ENCODE measurements around the gene C18orf32.
"Not testable (repeated sequence)": the region's sequence is repeated elsewhere in the genome, so short reads cannot be mapped to it uniquely, and the experiment has no call there.

The C18orf32 gene

DNA sequence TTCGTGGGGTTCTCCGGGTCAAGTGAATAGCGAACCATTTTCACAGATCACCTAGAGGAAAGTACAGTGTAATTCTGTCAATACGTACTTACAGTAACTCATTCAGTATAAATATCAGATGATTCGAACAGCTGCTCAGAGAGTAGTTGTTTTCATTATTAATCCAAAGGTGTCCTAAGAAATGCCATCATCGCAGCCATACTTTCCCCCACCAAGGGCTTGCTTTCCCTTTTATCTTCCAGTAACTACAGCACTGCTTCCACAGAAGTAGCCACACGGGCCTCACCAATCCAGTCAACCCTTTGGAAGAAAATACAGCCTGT is 4.5 kb upstream of the C18orf32 start:
- no peak for DNase-seq (ENCODE audit: low spot score)
- Mint-ChIP-seq H3K27me3 (ENCODE audit: low read depth) (peaks cover 8% of the 10 kb centered on the region), H3K27ac (peak overlapping the region; percentile 99), H3K9me3 (no peaks in the 10 kb centered on the region), H3K36me3 (ENCODE audit: low read depth) (peaks cover 52% of the 10 kb centered on the region), H3K4me3 (peak overlapping the region; percentile 99), H3K4me1 (ENCODE audit: low read depth) (peaks cover 41% of the 10 kb centered on the region)

DNA sequence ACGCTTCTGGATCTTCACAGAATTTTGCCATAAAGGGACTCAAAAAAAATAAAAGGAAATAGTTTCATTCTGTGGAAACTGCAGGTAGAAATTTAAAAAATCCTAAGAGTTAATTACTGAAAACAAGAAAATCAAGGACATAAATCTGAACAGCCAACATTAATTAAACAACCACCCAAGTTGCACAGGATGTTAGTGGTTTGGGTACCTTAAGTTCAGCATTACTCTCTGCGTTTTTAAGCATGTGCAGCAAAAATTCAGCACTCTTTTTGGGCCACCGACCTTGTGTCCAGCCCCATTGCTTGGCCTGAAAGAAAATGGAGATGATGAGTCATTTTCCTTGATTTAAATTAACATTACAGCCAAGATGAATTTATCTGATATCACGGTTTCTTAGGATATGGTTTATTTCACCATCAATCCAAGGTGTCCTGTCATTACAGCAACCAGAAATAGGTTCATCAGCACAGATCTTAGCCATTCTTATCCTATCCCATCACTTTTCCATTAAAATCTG is 3.3 kb upstream of the C18orf32 start:
- no peak for DNase-seq (ENCODE audit: low spot score)
- H3K4me1 Mint-ChIP-seq (ENCODE audit: low read depth): peaks cover 44% of the 10 kb centered on the region
- H3K4me3 Mint-ChIP-seq: peak overlapping the region; percentile 99
- H3K36me3 Mint-ChIP-seq (ENCODE audit: low read depth): peaks cover 54% of the 10 kb centered on the region
- H3K9me3 Mint-ChIP-seq: no peaks in the 10 kb centered on the region
- peak overlapping the region; percentile 99 for H3K27ac Mint-ChIP-seq
- peaks cover 3% of the 10 kb centered on the region for H3K27me3 Mint-ChIP-seq (ENCODE audit: low read depth)

DNA sequence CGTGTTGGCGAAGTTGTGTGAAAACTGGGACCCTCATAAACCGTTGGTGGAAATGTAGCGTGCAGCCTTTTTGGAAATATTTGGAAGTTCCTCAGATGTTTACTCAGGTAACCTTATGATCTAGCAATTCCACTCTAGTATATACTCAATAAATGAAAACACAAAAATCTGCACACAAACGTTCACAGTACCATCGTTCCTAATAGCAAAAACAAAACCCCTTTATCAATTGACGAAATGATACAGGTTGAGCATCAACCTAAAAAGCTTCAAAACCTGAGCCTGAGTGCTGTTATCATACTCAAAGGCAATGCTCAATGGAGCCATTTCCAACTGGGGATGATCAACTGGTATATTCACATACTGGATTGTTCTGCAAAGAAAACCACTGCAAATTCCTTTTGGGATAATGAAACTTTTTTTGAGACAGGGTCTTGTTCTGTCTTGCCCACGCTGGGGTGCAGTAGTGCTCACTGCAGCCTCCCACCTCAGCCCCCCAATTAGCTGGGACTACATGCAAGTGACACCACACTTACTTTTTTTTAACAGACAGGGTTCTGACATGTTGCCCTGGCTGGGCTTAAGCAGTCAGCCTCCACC is 777 bp upstream of the C18orf32 start:
- peak overlapping the region; percentile 98 for H3K27ac Mint-ChIP-seq
- DNase-seq (ENCODE audit: low spot score): no peak
- peak overlapping the region; percentile 98 for H3K4me3 Mint-ChIP-seq
- H3K4me1 Mint-ChIP-seq (ENCODE audit: low read depth): peaks cover 43% of the 10 kb centered on the region
- H3K9me3 Mint-ChIP-seq: no peaks in the 10 kb centered on the region
- H3K36me3 Mint-ChIP-seq (ENCODE audit: low read depth): peaks cover 62% of the 10 kb centered on the region
- no peaks in the 10 kb centered on the region for H3K27me3 Mint-ChIP-seq (ENCODE audit: low read depth)

DNA sequence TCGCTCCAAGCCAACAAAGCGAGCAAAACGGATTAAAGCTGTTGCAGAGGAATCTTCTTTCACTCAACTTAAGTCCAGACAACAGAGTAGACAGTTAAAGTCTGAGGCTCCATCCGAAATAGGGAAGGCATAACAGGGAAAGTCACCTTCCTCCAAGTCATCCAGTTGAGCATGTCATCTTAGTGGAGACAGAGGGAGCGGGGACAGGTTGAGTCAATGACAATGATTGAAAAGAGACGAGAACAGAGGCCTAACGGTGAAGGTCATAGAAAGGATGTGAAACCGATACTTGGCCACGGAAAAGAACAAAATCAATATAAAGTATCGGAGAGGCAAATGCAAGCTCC is 455 bp downstream of the C18orf32 start:
- no peak for DNase-seq (ENCODE audit: low spot score)
- H3K4me3 Mint-ChIP-seq: peak overlapping the region; percentile 98
- H3K27me3 Mint-ChIP-seq (ENCODE audit: low read depth): no peaks in the 10 kb centered on the region
- H3K36me3 Mint-ChIP-seq (ENCODE audit: low read depth): peaks cover 61% of the 10 kb centered on the region
- peaks cover 39% of the 10 kb centered on the region for H3K4me1 Mint-ChIP-seq (ENCODE audit: low read depth)
- no peaks in the 10 kb centered on the region for H3K9me3 Mint-ChIP-seq
- H3K27ac Mint-ChIP-seq: peak overlapping the region; percentile 98

DNA sequence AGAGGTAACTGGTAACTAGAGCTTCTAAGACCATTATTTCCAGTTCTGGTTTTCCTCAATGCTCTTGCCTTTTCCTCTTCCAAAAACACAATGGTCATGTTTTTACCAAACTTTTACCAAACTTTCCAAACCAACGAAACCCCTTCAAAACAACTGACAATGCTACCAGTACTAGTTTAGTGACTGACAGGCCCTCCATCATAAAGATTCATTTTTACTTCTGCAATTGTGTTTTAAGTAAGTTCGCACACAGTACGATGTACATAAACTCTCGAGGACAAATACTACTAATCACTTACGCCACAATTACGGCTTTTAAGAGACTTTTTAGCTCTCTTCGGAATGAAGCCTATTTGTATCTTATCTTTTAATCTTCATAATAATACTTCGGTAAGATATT is 900 bp downstream of the C18orf32 start:
- DNase-seq (ENCODE audit: low spot score): no peak
- peaks cover 38% of the 10 kb centered on the region for H3K4me1 Mint-ChIP-seq (ENCODE audit: low read depth)
- peak overlapping the region; percentile 98 for H3K27ac Mint-ChIP-seq
- H3K27me3 Mint-ChIP-seq (ENCODE audit: low read depth): no peaks in the 10 kb centered on the region
- H3K36me3 Mint-ChIP-seq (ENCODE audit: low read depth): peaks cover 58% of the 10 kb centered on the region
- H3K4me3 Mint-ChIP-seq: peak overlapping the region; percentile 98
- no peaks in the 10 kb centered on the region for H3K9me3 Mint-ChIP-seq

DNA sequence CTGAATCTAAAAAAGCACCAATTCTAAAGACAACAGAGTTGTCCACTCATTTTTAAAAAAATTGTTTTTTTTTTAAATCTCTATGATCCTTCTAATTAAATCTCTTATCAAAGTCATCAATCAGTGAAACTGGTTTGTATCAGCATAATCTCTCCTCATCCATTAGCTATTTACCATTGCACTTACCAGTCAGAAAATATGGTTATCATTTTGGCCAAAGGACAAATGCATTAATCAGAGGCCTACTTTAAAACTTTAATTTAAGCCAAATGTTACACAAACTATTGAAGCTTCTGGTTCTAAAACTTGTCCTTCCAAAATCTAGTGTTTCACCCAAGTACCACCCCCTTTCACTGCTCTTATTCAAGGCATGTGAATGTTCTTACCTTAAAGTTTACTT is 3.8 kb downstream of the C18orf32 start:
- no peak overlapping the region for H3K4me3 Mint-ChIP-seq
- no peaks in the 10 kb centered on the region for H3K27me3 Mint-ChIP-seq (ENCODE audit: low read depth)
- no peaks in the 10 kb centered on the region for H3K9me3 Mint-ChIP-seq
- H3K36me3 Mint-ChIP-seq (ENCODE audit: low read depth): peaks cover 52% of the 10 kb centered on the region
- no peak for DNase-seq (ENCODE audit: low spot score)
- H3K4me1 Mint-ChIP-seq (ENCODE audit: low read depth): peaks cover 20% of the 10 kb centered on the region
- no peak overlapping the region for H3K27ac Mint-ChIP-seq

DNA sequence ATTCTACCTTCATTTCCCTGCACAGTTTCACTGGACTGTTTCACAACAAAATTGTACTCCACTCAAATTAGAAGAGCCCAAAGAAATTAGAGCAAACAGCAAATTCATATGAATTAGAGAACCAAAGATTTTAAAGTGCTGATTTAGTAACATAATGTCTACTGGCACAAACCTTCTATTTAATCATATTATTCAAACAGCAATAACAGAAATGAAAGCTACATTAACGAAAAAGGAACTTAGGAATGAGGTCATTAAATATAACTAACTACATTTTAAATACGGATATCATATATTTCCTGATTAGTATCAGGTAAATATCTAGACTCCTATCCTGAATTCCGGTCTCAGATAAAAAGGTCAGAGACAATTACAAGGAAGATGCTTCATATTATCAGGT is 5.1 kb downstream of the C18orf32 start:
- Mint-ChIP-seq H3K27ac (no peak overlapping the region), H3K27me3 (ENCODE audit: low read depth) (no peaks in the 10 kb centered on the region), H3K4me1 (ENCODE audit: low read depth) (peaks cover 12% of the 10 kb centered on the region), H3K36me3 (ENCODE audit: low read depth) (peaks cover 42% of the 10 kb centered on the region), H3K9me3 (no peaks in the 10 kb centered on the region), H3K4me3 (no peak overlapping the region)
- DNase-seq (ENCODE audit: low spot score): no peak

DNA sequence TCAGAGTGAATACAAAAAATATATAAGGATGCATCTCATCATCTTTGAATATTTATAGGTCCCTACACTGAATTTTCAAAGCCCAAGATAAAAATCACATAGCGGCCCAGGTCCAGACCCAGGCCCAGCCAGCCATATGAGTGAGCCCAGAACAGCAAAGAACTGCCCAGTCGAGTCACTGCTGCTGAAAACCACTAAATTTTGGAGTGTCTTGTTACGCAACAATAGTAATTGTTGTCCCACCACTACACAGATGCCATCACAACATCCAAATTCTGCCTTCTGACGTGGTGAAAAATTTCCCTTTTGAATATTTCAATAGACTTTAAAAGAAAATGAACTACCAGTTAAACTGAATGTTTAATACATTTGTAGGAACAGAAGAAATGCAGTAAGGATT is 5.7 kb downstream of the C18orf32 start:
- Mint-ChIP-seq H3K27me3 (ENCODE audit: low read depth) (no peaks in the 10 kb centered on the region), H3K36me3 (ENCODE audit: low read depth) (peaks cover 40% of the 10 kb centered on the region), H3K4me1 (ENCODE audit: low read depth) (peaks cover 18% of the 10 kb centered on the region), H3K27ac (no peak overlapping the region), H3K4me3 (no peak overlapping the region), H3K9me3 (no peaks in the 10 kb centered on the region)
- DNase-seq (ENCODE audit: low spot score): no peak

DNA sequence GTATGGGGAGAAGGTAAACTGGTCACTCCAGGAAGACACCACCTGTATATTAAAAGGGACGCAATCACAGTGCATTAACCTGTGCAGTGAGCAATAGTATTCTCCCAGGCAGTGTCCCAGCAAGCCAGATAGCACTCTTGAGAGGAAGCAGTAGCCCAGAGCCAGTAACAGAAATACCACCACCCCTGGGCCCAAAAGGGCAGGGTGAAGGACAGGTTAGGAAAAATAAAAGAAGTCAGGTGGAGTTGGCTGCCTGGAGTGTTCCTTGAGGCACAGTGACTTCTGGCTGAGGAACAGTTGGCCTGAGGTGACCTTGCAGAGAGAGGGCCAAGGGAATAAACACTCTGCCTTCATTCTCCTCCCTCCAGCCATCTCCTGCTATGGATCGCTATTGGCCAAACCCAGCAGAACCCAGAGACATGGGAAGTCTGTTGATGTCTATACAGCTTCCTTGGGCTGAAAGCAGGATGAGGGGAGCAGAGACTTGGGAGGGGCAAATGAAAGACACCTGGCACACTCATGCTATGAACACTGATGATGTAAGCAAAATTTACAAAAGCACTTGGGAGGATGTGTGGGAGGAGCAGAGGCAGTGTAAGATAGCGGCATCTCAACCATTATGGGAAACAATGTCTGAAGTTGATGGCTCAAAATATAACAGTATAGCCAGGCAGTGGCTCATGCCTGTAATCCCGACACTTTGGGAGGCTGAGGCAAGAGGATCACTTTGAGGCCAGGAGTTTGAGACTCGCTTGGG is 7.5 kb downstream of the C18orf32 start:
- H3K4me3 Mint-ChIP-seq: no peak overlapping the region
- DNase-seq (ENCODE audit: low spot score): no peak
- H3K27me3 Mint-ChIP-seq (ENCODE audit: low read depth): no peaks in the 10 kb centered on the region
- no peak overlapping the region for H3K27ac Mint-ChIP-seq
- H3K4me1 Mint-ChIP-seq (ENCODE audit: low read depth): peaks cover 16% of the 10 kb centered on the region
- H3K9me3 Mint-ChIP-seq: no peaks in the 10 kb centered on the region
- H3K36me3 Mint-ChIP-seq (ENCODE audit: low read depth): peaks cover 39% of the 10 kb centered on the region

DNA sequence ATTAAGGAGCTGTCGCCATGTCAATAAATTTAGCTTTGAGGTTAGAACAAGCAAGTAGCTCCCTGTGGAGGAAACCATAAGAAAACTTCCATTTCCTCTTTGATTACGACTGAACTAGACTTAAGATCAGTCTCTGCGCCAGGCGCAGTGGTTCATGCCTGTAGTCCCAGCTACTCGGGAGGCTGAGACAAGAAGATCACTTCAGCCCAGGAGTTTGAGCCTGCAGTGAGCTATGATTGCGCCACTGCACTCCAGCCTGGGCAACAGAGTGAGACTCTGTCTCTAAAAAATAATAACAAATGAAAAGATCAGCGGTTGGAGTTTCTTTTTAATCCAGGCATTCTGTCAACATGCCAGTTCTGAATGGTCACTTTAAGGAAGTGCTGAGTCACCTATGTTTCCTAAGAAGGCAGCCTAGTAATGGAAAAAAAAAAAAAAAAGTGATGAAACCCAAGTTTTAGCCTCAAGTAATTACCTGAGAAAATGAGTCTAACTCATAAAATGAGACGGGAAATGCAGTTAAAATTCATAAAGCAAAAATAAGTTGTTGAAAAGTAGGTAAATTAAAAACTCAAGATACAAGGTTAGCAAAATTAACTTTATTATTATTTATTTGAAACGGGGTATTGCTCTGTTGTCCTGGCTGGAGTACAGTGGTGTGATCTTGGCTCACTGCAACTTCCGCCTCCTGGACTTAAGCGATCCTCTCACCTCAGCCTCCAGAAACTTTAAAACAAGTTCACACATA is 10.2 kb downstream of the C18orf32 start:
- Mint-ChIP-seq H3K4me3 (no peak overlapping the region), H3K27me3 (ENCODE audit: low read depth) (peaks cover 4% of the 10 kb centered on the region)

DNA sequence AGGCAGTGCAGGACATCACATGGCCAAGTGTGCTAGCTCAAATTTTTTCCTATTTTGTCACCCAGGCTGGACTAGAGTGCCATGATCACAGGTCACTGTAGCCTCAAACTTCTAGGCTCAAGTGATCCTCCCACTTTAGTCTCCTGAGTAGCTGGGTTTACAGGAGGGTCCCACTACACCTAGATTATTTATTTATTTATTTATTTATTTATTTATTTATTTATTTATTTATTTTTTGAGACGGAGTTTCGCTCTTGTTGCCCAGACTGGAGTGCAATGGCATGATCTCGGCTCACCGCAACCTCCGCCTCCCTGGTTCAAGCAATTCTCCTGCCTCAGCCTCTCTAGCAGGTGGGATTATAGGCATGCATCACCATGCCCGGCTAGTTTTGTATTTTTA is 12.1 kb downstream of the C18orf32 start:
- Mint-ChIP-seq H3K27me3 (ENCODE audit: low read depth) (peaks cover 15% of the 10 kb centered on the region), H3K36me3 (ENCODE audit: low read depth) (peaks cover 17% of the 10 kb centered on the region)
- not testable (repeated sequence) for H3K27ac Mint-ChIP-seq; H3K4me3 Mint-ChIP-seq; DNase-seq (ENCODE audit: low spot score); H3K9me3 Mint-ChIP-seq; H3K4me1 Mint-ChIP-seq (ENCODE audit: low read depth)

More for the DNA sequence above, 10.2 kb downstream of the C18orf32 start:
- Mint-ChIP-seq H3K36me3 (ENCODE audit: low read depth) (peaks cover 28% of the 10 kb centered on the region), H3K27ac (peak overlapping the region; percentile 20), H3K4me1 (ENCODE audit: low read depth) (peaks cover 12% of the 10 kb centered on the region), H3K9me3 (no peaks in the 10 kb centered on the region)
- DNase-seq (ENCODE audit: low spot score): no peak

DNA sequence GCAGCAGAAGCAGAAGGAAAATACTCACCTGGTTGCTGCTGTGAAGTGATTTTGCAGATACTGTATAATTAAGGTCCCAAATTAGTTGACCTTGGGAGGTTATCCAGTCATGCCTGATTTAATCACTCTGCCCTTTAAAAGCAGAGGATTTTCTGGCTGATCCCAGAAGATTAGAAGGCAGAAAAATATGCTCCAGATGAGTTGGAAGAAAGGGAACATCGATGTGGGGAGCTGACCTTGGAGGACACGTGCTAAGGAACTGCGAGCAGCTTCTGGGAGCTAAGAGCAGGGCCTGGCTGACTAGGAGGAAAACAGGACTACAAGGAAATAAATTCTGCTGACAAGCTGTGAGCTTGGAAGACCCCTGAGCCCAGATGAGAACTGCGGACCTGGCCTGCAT is 13.3 kb downstream of the C18orf32 start:
- no peaks in the 10 kb centered on the region for H3K9me3 Mint-ChIP-seq
- H3K4me3 Mint-ChIP-seq: no peak overlapping the region
- peaks cover 17% of the 10 kb centered on the region for H3K27me3 Mint-ChIP-seq (ENCODE audit: low read depth)
- no peak overlapping the region for H3K27ac Mint-ChIP-seq
- peaks cover 6% of the 10 kb centered on the region for H3K36me3 Mint-ChIP-seq (ENCODE audit: low read depth)
- DNase-seq (ENCODE audit: low spot score): no peak
- H3K4me1 Mint-ChIP-seq (ENCODE audit: low read depth): peaks cover 8% of the 10 kb centered on the region

DNA sequence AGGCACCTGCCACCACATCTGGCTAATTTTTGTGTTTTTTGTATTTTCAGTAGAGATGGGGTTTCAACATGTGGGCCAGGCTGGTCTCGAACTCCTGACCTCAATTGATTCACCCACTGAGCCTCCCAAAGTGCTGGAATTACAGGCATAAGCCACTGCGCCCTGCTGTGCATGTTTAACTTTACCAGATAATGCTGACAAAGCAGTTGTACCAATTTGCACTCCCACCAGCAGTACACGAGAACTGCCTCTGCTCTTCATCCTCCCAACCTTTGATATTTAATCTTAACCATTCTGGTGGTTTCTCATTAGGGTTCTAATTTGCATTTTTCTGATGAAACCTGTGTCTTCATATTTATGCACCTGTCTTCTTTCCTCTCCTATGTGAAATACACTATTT is 14.6 kb downstream of the C18orf32 start:
- Mint-ChIP-seq H3K4me1 (ENCODE audit: low read depth) (peaks cover 8% of the 10 kb centered on the region), H3K9me3 (no peaks in the 10 kb centered on the region), H3K27me3 (ENCODE audit: low read depth) (peaks cover 17% of the 10 kb centered on the region), H3K36me3 (ENCODE audit: low read depth) (peaks cover 2% of the 10 kb centered on the region), H3K4me3 (no peak overlapping the region), H3K27ac (no peak overlapping the region)
- no peak for DNase-seq (ENCODE audit: low spot score)

DNA sequence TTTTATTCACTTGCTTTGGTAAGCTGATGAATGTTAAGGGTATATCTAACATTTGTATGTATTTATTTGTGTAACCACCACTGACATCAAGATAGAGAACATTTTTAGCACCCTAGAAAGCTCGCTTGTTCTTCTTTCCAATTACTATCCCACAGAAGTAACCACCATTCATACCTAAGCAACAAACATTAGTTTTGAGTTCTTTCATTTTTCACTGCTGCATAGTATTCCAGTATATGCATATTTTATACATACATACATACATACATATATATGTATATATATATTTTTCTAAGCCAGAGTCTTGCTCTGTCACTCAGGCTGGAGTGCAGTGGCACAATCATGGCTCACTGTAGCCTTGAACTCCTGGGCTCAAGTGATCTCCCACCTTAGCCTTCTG is 15.5 kb downstream of the C18orf32 start:
- Mint-ChIP-seq H3K4me3 (no peak overlapping the region), H3K27ac (no peak overlapping the region), H3K9me3 (no peaks in the 10 kb centered on the region), H3K27me3 (ENCODE audit: low read depth) (peaks cover 17% of the 10 kb centered on the region), H3K4me1 (ENCODE audit: low read depth) (peaks cover 3% of the 10 kb centered on the region), H3K36me3 (ENCODE audit: low read depth) (peaks cover 2% of the 10 kb centered on the region)
- DNase-seq (ENCODE audit: low spot score): no peak

Measured in T-helper 2 cell treated with Interferon-gamma antibody and Interleukin-4, amounts not matched to agents 5 μg/mL and 100 μg/mL, for 36 hours (primary cell).